ENCODE results near the gene ZC3H12A. TPM values are rescaled to one million over a fixed set of nuclear protein-coding genes. Genes with fewer than 3 reads are reported as not detected.

Gene ZC3H12A
- polyA plus RNA-seq, 1 donor = 1.0 TPM

DNA sequence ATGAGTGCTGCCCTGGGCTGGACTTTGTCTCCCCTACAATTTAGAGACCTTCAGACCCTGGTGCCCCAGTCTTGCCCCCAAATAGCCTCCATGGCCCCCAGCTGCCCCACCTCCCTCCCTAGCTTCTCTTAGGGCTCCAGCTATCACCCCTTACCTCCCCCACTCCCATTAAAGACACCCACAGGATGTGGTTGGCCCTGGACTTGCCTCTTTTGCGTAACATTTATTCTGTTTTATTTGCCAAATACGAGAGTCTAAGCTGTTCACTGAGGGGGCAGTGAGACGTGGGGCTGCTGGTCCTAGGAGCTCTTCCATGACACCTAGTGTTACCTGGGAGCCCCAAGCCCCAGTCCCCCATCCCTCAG lies 4.5 kb downstream of the ZC3H12A start:
- DNase-seq (ENCODE audit: low read depth) = no peak

GRCh38 chr1:37479255-37480124 lies 5.1 kb downstream of the ZC3H12A start:
- no peak for DNase-seq (ENCODE audit: low read depth)

DNA sequence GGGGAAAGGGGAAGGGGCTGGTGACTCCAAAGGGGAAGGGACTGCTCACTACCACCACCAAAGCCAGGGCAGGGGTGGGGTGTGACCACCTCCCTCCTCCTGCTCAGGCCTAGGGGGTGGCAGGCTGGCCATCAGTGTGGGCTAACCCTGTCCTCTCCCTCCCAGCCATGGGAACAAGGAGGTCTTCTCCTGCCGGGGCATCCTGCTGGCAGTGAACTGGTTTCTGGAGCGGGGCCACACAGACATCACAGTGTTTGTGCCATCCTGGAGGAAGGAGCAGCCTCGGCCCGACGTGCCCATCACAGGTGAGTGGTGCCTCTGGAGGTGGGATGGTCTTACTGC lies 5.7 kb downstream of the ZC3H12A start:
- DNase-seq (ENCODE audit: low read depth) = no peak

DNA sequence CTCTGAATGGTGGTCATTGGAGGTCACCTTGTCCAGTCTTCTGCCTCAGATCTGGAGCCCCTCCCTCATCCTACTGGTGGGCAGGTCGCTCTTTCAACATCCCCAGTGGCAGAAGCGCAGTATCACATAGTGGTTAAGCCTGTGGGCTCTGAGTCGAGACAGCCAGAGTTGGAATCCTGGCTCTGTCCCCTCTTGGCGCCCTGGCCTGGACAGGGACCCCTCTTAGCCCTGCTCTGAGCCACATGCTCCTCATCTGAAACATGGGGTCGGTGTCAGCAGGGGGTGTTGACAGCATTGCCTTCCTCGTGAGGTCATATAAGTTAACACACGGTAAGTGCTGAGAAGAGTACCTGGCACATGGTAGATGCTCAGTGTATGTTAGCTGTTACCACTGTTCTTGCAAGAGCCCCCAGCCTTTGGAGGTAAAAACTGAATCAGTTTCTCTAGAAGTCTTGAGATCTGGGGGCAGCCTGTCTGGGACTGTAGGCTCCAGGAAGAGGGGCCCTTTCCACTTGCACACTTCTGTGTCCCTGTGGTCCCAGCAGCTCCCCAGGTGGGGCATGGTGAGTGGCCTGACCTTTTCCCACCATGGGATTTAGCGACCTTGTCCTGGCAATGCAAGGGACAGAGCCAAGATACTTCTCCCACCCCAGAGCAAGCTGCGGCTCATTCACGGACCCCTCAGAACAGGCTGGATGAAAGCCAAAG lies 6.4 kb downstream of the ZC3H12A start:
- no peak for DNase-seq (ENCODE audit: low read depth)

- no peak for DNase-seq (ENCODE audit: low read depth)
Observed at GRCh38 chr1:37481289-37482003, 7.1 kb downstream of the ZC3H12A start.

DNA sequence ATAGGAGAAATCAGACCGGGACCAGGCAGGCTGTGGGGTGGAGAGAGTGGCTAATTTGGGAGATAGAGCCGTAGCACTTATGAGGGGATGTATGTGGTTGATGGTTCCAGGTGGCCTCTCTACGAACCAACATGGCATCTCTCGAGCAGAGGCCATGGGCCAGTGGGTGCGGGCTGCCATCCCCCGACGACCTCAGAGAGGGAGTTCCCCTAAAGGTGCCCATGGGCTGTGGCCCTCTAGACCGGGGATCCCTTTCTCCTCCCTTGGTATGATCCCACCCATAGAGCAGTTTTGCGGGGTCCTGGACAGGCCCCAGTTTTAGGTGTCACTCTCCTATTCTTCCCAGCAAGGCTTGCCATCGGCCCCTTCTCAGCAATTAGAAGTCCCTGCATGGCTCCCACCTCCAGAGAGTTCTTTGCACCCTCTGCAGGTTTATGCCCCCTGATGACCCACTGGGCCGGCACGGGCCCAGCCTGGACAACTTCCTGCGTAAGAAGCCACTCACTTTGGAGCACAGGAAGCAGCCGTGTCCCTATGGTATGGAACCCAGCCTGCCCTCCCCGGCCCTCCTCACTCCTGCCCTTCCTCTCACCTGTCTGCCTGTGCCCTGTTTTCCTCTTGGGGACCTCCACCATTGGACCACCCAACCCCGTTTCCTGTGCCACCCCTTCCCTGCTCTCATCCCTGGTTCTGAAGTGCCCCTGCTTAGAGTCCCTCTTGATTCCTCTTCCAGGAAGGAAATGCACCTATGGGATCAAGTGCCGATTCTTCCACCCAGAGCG lies 7.8 kb downstream of the ZC3H12A start:
- DNase-seq (ENCODE audit: low read depth) = no peak

GRCh38 chr1:37482796-37483744 lies 8.7 kb downstream of the ZC3H12A start:
- DNase-seq (ENCODE audit: low read depth) = no peak

DNA sequence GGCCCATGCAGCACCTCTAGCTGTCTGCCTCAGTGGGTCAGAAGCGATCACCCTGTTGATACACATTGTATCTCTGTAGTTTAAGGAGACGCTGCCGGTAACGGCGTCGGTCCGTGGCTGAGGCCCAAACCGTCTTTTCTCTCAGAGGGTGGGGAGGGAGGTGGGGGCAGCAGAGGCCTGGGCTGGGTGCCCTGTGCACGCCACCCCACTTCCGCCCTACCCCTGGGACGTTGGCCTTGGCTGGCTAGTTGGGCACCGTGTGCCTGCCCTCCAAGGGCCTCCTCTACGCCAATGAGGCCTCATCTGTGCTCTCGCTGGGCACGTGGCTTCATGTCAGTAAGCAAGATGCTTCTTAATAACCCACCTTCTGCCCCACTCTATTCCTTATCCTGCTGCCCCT lies 9.4 kb downstream of the ZC3H12A start:
- DNase-seq (ENCODE audit: low read depth) = no peak

DNA sequence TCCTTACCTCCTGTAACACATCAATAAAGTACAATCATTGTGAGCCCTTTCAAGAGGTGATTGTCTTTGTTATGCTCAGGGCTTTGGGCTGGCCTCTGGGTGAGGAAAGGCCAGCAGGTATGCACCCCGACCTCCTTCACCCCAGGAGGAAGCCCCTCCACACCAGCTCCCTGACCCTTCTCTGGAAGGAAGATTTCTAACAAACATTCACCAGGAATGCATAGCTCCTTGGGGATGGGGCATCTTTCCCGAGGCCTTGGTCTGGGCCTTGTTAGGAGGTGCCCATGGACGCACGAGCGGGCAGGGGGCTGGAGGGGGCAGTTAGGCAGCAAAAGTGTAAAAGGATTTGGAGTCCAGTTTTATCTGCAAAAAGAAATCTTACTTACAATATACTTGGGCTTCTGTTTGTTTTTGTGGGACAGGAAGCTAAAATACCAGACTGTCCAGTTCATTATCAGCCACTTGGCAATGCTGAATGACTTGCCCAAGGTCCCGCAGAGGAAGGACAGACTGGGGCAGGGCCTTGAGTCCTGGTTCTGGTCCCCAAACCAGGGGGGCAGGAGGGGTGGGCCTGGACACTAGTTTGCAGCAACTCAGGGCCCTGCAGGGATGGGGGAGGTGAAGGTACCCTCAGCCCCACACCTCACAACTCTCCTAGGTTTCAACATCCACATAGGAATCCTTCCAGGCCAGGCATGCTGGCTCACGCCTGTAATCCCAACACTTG lies 10.1 kb downstream of the ZC3H12A start:
- no peak for DNase-seq (ENCODE audit: low read depth)

DNA sequence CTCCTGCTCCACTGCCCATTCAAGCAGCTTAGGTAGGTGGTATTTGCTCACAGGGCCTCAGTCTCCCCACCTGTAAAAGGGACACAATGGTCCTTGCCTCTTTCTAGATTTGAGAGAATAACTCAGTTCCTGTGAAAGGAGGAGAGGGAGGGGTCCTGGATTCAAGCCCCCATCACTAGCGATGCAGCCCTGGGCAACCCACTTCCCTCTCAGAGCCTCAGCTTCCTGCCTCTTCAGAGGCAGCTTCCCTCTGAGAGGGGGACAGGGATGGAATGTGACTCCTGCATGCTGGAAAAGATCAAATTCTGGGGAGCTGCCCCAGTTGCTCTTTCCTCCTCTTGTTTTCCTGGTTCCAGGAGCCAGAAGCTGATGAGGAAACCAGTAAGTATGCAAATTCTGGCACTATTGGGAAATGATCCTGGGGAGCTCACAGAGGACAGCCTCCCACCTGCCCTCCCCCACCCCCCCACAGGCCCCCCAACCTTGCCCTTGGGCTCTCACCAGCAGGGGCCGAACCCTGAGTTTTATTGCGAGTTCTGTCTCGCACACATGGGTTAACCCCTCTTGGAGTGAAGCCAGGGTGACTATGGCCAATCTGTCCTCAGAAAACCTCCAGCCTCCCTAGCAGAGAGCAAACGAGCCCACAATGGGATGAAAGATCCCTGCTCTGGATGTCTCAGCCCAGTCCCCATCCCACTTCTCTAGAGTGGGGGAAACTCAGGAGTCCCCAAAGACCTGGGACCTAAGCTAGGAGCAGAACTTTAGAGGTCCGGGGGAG lies 11.7 kb downstream of the ZC3H12A start:
- DNase-seq (ENCODE audit: low read depth) = no peak

DNA sequence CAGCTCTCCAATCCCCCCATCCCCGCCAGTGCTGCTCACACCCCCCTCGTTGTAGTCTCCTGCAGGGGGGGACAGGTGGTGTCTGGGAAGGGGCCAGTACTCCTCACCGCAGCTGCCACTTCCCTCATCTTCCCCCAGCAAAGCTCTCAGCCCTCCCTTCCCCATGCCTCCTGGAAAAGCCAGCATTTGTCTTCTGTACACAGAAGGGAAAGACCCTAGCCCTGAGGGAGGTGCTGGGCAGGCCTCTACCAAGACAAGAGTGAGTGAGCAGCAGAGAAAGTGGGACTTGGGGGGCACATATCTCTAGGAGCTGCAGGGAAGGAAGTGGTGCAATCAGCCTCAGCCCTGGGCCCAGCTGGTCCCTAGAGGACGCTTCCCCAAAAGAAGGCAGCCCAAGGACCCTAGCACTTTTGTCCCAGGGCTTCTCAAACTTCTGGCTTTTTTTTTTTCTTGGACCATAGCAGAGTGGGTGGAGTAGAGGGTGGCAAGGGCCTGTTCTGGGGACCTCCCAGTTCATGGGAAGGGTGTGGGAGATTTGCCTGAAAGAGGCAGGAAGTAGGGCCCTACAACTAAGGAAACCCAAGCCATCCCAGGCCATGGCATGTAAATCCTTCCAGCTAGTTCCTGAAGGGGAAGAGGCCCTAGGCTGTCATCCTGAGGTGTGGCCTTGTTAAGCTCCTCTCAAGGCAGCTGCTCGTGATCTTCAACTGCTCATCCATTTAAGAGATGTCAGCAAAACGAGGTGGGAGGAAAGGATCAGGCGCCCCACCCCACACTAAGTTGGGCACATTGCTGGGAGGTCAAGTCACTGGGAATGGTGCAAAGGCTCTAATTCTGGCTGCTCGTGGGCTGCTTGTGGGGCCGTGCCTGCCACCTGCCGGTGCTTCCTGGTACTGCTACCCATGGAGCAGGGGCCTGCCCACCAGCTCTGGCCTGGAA lies 12.6 kb downstream of the ZC3H12A start:
- no peak for DNase-seq (ENCODE audit: low read depth)

GRCh38 chr1:37487619-37487984 lies 13.2 kb downstream of the ZC3H12A start:
- DNase-seq (ENCODE audit: low read depth) = no peak

GRCh38 chr1:37493336-37494098 lies 19.1 kb downstream of the ZC3H12A start:
- DNase-seq (ENCODE audit: low read depth) = no peak

GRCh38 chr1:37495875-37496274 lies 21.5 kb downstream of the ZC3H12A start:
- no peak for DNase-seq (ENCODE audit: low read depth)

GRCh38 chr1:37497832-37498231 lies 23.5 kb downstream of the ZC3H12A start:
- DNase-seq (ENCODE audit: low read depth) = no peak

DNA sequence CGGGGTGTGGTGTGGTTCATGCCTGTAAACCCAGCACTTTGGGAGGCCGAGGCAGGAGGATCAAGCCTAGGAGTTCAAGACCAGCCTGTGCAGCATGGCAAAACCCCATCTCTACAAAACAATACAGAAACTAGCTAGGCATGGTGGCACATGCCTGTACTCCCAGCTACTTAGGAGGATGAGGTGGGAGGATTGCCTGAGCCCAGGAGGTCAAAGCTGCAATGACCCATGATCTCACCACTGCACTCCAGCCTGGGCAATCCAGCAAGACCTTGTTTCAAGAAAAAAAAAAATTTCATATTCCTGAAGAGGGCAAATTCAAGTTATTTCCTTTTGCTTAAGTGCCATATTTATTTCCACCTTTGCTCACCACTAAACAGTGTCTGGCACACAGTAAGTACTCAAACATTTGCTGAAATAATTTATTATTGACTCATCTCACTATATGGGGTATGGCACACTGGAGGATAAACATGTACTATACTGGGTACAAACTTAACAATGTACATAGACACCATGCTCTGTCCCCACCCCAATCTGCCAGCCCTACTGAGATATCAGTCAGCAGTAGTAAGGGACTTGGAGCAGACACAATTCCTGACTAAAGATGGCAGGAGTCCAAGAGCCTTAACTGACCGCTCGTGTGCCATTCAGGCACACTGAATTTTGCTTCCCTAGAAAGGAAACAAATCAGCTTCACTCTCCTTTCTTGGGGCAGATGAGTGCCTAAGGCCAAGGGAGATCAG lies 24.7 kb downstream of the ZC3H12A start:
- DNase-seq (ENCODE audit: low read depth) = no peak

DNA sequence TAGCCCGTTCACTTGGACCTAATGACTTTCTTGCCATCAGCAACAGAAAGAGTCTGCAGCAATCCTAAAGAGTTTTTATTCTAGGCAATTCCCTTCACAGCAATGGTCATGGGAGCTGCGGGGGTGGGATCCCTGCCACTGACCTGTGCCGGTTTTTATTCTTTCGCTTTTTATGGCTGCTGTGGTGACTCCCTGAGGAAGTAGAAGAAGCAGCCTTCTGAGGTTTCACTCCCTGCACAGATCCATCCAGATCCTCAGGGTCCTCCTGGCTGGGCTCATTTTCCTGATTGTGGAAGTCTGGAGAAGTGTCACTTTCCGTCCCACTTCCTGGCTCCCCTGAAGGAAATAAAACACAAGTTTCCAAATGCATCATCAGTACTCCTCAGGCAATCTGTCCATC lies 27.3 kb downstream of the ZC3H12A start:
- no peak for DNase-seq (ENCODE audit: low read depth)

Measured in forelimb muscle (tissue), 1 donor.